Central memory CD8-positive, alpha-beta T cell (primary cell): ENCODE data around the gene NELFA.

Experiments used
- ATAC-seq: fragments of 150-1000 bp; cut with Tn5 transposase; replicated peaks from 2 replicates; pipeline ENCODE4 v1.10.0; 2022; ENCODE audit warnings: mild to moderate bottlenecking, moderate FRiP score, moderate number of reproducible peaks; ENCODE audit not compliant: poor library complexity, severe bottlenecking; ENCODE audit errors: extremely low read depth
- DNase-seq, 2 donors: peaks; one replicate each; pipeline ENCODE4 v3.0.0; 2021; ENCODE audit warnings: low spot score in 2 of 2
- H3K27ac Mint-ChIP-seq: one replicate; pipeline ENCODE4 v1.8.0; 2022; ENCODE audit warnings: low read depth, mild to moderate bottlenecking, moderate library complexity, mixed read lengths
- H3K27me3 Mint-ChIP-seq: one replicate; pipeline ENCODE4 v1.8.0; 2022; ENCODE audit warnings: mixed read lengths
- H3K36me3 Mint-ChIP-seq: one replicate; pipeline ENCODE4 v1.8.0; 2022; ENCODE audit warnings: mild to moderate bottlenecking, moderate library complexity, mixed read lengths; ENCODE audit not compliant: insufficient read depth
- H3K4me1 Mint-ChIP-seq: one replicate; pipeline ENCODE4 v1.8.0; 2022; ENCODE audit warnings: mixed read lengths
- H3K4me3 Mint-ChIP-seq: one replicate; pipeline ENCODE4 v1.8.0; 2022; ENCODE audit warnings: mild to moderate bottlenecking, moderate library complexity, mixed read lengths
- H3K9me3 Mint-ChIP-seq: one replicate; pipeline ENCODE4 v1.8.0; 2022; ENCODE audit warnings: mixed read lengths

Gene NELFA

GRCh38 chr4:1943928-1944327, 64.8 kb downstream of the NELFA start:
- H3K4me1 Mint-ChIP-seq, result peaks cover 3% of the 10 kb centered on the region
- H3K4me3 Mint-ChIP-seq, result no peak overlapping the region
- no peak overlapping the region for H3K27ac Mint-ChIP-seq
- DNase-seq, result no peak
- no peak for ATAC-seq
- no peaks in the 10 kb centered on the region for H3K9me3 Mint-ChIP-seq
- H3K27me3 Mint-ChIP-seq, result no peaks in the 10 kb centered on the region
- peaks cover 15% of the 10 kb centered on the region for H3K36me3 Mint-ChIP-seq

- H3K4me1 Mint-ChIP-seq, result no peaks in the 10 kb centered on the region
- peaks cover 25% of the 10 kb centered on the region for H3K36me3 Mint-ChIP-seq
- no peak overlapping the region for H3K27ac Mint-ChIP-seq
- no peaks in the 10 kb centered on the region for H3K9me3 Mint-ChIP-seq
- H3K27me3 Mint-ChIP-seq, result no peaks in the 10 kb centered on the region
- ATAC-seq, result no peak
- H3K4me3 Mint-ChIP-seq, result no peak overlapping the region
- DNase-seq, result no peak
Observed at GRCh38 chr4:1940566-1940965, 68.2 kb downstream of the NELFA start.

GRCh38 chr4:1939664-1940509, 68.9 kb downstream of the NELFA start:
- Mint-ChIP-seq H3K27me3 (no peaks in the 10 kb centered on the region), H3K4me1 (no peaks in the 10 kb centered on the region), H3K9me3 (no peaks in the 10 kb centered on the region), H3K4me3 (no peak overlapping the region), H3K36me3 (peaks cover 25% of the 10 kb centered on the region), H3K27ac (no peak overlapping the region)
- ATAC-seq (no peak), DNase-seq (no peak)

GRCh38 chr4:1938027-1938426, 70.7 kb downstream of the NELFA start:
- no peaks in the 10 kb centered on the region for H3K4me1 Mint-ChIP-seq

GRCh38 chr4:1937550-1937949, 71.2 kb downstream of the NELFA start:
- H3K9me3 Mint-ChIP-seq, result no peaks in the 10 kb centered on the region
- ATAC-seq, result no peak

More at GRCh38 chr4:1938027-1938426, 70.7 kb downstream of the NELFA start:
- ATAC-seq, result no peak
- Mint-ChIP-seq H3K4me3 (no peak overlapping the region), H3K36me3 (peaks cover 28% of the 10 kb centered on the region), H3K27ac (no peak overlapping the region), H3K9me3 (no peaks in the 10 kb centered on the region), H3K27me3 (no peaks in the 10 kb centered on the region)
- DNase-seq, result no peak

GRCh38 chr4:1933700-1934099, 75.1 kb downstream of the NELFA start:
- Mint-ChIP-seq H3K27ac (no peak overlapping the region), H3K36me3 (peaks cover 27% of the 10 kb centered on the region), H3K9me3 (no peaks in the 10 kb centered on the region), H3K27me3 (no peaks in the 10 kb centered on the region), H3K4me1 (no peaks in the 10 kb centered on the region), H3K4me3 (no peak overlapping the region)
- DNase-seq (no peak), ATAC-seq (no peak)

More at GRCh38 chr4:1937550-1937949, 71.2 kb downstream of the NELFA start:
- Mint-ChIP-seq H3K4me3 (no peak overlapping the region), H3K27ac (no peak overlapping the region), H3K4me1 (no peaks in the 10 kb centered on the region), H3K36me3 (peaks cover 29% of the 10 kb centered on the region), H3K27me3 (no peaks in the 10 kb centered on the region)
- DNase-seq, result no peak

- H3K9me3 Mint-ChIP-seq, result no peaks in the 10 kb centered on the region
- no peak overlapping the region for H3K4me3 Mint-ChIP-seq
- no peaks in the 10 kb centered on the region for H3K4me1 Mint-ChIP-seq
- H3K36me3 Mint-ChIP-seq, result peaks cover 25% of the 10 kb centered on the region
- H3K27ac Mint-ChIP-seq, result no peak overlapping the region
- DNase-seq, result no peak
- H3K27me3 Mint-ChIP-seq, result no peaks in the 10 kb centered on the region
- no peak for ATAC-seq
Observed at GRCh38 chr4:1932736-1933135, 76.0 kb downstream of the NELFA start.
